Anterior cingulate cortex (tissue), 58 donors: ENCODE measurements around the gene TMEM119.

ENCODE experiments used
- DNase-seq, 58 donors: peaks; one replicate each; lab custom pipeline; 2025; lab: John Stamatoyannopoulos, UW

TMEM119 gene

DNA sequence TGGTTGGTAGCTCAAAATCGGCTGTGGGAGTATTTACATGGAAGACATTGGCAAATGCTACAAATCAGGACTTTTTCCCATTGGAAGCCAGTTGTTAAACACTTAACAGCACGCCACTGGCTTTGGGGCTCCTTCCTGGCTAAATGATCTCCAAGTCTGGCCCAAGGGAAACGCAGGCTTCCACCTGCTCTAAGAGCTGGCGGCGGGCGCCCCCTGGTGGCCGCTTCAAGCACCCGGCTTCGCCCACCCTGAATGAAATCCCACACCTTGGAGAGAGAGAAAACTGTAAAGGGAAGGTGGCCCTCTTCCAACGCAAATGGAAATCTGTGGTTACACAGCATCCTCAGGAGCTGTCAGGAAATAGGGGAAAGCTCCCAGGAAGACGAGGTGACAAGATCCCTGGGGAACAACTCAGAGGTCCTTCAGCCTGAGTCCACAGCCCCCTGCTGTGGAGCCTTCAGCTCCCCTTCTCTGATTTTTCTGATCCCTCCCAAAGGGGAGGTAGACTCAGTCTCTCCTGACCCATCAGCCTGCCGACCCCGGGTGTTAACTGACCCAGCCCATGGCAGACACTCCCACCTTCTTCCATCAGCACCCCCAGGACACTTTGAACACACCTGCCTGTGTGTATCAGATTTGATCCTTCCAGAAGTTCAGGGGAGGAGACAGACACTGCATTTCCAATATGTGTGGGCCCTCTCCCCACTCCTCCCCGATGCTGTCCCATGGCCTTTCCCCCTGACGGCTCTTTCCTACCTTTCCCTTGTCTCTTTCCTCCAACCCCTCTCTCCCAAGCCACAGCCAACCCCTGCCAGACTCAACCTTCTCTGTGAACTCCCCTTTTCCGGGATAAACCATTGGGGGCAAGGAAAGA lies 20.4 kb upstream of the TMEM119 start:
- peak in 55 of 58 donors; percentile 12 to 89 (median 59) for DNase-seq

GRCh38 chr12:108616941-108617858 lies 19.3 kb upstream of the TMEM119 start:
- DNase-seq, result peak in 12 of 58 donors; percentile 6 to 30 (median 20)

DNA sequence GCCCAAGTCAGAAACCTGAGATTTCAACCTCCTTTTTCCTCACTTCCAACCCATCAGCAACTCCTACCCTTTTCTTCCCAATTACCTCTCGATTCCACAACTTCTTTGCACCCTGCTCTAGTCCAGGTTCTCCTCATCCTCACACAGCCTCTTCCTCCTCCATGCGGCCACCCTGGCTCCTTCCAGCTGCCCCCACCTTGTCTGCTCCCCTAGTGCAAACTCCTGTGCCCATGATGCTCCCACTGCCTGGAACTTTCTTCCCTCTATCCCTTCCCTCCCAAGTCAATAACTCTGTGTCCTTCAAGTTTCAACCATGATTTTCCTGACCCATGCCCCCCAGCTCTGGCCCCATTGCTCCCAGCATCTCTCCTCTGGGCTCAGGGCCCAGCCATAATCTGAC lies 18.5 kb upstream of the TMEM119 start:
- DNase-seq, result no peak

DNA sequence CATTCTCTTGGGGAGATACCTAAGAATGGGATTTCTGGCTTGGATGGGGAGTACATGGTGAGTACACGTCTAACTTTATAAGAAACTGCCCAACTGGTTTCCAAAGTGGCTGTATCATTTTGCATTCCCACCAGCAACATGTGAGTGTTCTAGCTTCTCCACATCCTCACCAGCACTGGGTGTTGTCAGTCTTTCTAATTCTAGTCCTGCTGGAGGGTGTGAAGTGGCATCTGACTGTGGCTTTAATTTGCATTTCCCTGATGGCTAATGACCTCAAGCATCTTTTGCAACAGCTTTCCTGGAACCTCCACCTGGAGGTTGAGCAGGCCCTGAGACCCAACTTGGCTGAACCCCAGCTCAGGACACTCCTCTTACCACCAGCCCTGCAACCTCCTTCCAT lies 18.0 kb upstream of the TMEM119 start:
- no peak for DNase-seq

- DNase-seq, result no peak
These were observed 16.8 kb upstream of the TMEM119 start for GRCh38 chr12:108614639-108615038.

DNA sequence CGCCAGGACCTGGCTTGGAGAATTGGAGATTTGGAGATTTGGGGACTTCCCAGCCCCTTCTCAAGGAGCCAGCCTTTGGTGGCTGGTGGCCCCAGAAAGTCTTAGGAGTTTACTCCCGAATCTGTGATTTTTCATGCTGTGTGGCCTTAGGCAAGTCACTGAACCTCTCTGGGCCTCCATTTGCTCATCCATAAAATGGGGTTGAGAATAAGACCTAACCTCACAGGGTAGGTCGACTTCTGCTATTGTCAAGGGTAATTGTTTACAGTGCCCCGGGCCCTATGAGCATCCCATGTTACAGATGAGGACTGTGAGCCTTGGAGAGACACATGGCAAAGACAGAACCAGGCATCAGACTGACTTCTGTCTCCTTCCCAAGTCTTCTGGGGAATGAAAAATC lies 16.2 kb upstream of the TMEM119 start:
- DNase-seq, result no peak

DNA sequence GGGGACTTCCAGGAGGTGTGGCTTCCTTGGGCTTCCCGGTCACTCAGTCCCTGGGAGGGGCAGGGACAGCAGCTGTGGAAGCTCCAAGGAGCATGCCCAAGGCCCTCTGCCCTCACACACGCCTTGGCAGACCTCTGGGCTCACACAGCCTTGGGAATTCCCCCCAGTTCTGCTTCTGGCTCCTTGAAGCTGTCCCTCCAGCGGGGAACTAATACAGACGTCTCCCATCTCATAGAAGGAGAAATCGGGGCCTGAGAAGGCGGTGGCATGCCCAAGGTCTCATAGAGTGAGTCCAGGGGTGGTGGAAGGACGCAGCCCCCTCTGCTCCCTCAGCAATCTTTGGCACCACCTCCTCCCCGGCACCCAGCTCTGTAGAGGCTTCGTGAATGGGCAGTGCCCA lies 15.7 kb upstream of the TMEM119 start:
- peak in 1 of 58 donors; percentile 10 for DNase-seq

- no peak for DNase-seq
These were observed 15.0 kb upstream of the TMEM119 start for GRCh38 chr12:108612788-108613282.

DNA sequence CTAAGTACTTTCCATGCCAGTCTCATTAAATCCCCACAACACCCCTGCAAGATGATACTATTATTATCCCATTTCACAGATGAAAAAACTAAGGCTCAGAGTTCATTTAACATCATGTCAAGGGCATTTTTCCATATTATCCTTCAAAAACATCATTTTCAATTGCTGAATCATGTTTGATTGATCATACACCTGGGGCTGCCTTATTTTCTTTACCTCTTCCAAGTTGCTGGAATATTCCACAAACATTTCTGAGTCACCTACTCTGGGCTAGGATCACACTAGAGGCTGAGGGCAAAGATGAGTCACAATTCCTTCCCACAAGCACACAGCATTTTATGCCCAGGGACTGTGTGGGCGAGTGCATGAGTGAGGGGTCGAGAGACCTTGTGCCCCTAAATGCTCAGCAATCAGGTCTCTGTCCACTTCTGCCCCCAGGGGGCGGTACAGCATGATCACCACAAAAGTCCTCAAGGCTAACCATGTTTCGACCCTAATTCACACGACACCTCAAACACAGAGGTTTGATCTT lies 14.1 kb upstream of the TMEM119 start:
- no peak for DNase-seq

DNA sequence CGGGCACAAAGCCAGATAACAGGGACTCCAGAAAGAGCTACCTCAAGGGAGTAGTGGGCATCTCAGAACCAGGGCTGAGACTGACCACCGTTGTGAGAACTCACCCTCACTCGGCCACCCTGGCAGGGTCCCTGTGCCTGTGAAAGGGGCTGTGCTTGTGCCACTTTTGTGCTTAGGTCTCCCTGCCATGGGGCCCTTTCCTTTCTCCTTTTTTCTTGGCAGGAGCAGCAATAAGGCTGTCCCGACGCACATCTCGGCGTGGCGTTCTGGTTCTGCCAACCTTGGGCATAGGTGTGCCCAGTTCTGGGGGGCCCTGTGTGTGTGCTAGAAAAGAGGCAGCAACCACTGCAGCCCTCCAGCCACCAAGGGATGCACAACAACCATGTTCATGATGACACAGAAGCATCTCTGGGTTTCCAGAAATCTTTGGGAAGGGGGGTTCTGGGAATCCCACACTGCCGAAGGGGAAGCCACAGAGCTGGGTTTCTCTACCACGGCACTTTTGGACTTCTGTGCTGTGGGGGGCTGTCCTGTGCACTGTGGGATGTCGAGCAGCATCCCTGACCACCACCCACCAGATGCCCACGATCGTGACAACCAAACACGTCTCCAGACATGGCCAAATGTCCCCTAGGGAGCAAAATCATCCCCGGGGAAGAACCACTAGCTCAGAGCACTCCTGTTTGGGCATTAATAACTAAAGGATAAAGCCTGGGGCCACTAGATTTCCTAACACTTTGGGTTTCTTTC lies 13.1 kb upstream of the TMEM119 start:
- DNase-seq, result no peak

- DNase-seq, result no peak
These were observed 12.5 kb upstream of the TMEM119 start for GRCh38 chr12:108610336-108610815.

DNA sequence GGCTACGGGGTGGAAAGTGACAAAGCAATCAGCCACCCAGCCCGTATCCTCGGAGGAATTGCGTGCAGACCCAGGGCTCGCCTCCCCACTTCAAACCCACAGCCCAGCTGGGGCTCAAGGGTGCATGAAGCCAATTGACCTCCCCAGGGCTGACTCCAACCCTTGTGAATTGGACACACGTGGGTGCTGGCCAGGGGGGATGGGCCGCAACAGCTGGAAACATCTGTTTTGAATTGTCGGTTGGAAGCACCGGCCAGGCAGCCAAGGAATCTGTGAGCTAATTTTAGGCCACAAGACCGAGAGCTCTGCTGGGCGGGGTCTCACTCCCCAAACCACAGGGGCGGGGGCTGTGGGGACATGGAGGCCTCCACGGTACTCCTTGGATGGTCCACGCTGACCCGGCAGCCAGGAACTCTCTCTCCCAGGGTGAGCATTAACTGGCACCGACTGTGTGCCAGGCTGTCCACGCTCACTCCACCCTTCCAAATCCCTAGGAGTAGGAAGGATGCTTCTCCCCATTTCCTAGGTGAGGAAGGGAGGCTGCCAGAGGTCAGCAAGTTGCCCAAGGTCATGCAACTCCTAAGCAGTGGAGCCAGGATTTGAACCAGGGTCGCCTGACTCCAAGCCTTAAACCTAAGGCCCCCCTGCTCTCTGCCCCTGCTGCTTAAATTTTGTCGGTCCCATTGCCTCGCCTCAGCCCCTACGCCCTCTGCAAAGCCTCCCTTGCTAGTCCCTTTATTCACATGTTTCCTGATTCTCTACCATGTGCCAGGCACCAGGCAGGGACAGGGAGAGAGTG lies 11.9 kb upstream of the TMEM119 start:
- no peak for DNase-seq

- DNase-seq, result no peak
These were observed 10.7 kb upstream of the TMEM119 start for GRCh38 chr12:108608616-108609015.

- DNase-seq, result no peak
These were observed 10.2 kb upstream of the TMEM119 start for GRCh38 chr12:108607981-108608600.

- no peak for DNase-seq
These were observed 8.6 kb upstream of the TMEM119 start for GRCh38 chr12:108606492-108606891.

GRCh38 chr12:108605690-108606406 lies 8.0 kb upstream of the TMEM119 start:
- DNase-seq, result no peak

DNA sequence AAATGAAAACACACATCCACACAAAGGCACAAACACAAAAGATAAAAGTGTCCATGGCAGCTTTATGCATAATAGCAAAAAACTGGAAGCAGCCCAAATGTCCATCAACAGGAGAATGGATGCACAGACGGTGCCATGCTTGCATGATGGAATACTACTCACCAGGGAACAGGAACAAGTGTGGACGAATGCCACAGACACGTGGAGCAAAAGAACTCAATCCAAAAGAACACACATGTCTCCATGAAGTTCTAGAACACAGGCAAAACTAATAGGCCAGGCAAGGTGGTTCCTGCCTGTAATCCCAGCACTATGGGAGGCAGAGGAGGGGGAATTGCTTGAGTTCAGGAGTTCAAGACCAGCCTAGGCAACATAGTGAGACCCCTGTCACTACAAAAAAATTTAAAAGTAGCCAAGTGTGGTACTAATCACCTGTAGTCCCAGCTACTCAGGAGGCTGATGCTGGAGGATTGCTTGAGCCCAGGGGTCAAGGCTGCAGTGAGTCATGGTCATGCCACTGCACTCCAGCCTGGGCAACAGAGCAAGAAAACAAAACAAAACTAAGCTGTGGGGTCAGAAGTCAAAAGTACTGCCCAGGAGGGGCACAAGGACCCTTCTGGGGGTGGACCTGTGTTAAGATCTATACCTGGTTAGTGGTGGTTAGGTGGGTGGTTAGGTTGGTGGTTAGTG lies 7.3 kb upstream of the TMEM119 start:
- no peak for DNase-seq
